Measurements from ENCODE around the gene GABBR1.

Gene GABBR1

GRCh38 chr6:29530671-29531310 lies 102.2 kb downstream of the GABBR1 start:
- no peak overlapping the region for H3K4me3 ChIP-seq (ENCODE audit: low read depth, low read length)
- TF ChIP-seq, protein P1, sequence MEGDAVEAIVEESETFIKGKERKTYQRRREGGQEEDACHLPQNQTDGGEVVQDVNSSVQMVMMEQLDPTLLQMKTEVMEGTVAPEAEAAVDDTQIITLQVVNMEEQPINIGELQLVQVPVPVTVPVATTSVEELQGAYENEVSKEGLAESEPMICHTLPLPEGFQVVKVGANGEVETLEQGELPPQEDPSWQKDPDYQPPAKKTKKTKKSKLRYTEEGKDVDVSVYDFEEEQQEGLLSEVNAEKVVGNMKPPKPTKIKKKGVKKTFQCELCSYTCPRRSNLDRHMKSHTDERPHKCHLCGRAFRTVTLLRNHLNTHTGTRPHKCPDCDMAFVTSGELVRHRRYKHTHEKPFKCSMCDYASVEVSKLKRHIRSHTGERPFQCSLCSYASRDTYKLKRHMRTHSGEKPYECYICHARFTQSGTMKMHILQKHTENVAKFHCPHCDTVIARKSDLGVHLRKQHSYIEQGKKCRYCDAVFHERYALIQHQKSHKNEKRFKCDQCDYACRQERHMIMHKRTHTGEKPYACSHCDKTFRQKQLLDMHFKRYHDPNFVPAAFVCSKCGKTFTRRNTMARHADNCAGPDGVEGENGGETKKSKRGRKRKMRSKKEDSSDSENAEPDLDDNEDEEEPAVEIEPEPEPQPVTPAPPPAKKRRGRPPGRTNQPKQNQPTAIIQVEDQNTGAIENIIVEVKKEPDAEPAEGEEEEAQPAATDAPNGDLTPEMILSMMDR (IDR thresholded peaks at IDR 0.05; ENCODE audit: insufficient read depth, low read depth, low read length, missing control alignments), result no peak
- DNase-seq (ENCODE audit: low read depth), result no peak

GRCh38 chr6:29529956-29530355 lies 103.0 kb downstream of the GABBR1 start:
- DNase-seq (ENCODE audit: low read depth), result no peak
- no peak overlapping the region for H3K4me3 ChIP-seq (ENCODE audit: low read depth, low read length)
- TF ChIP-seq, protein P1 (IDR thresholded peaks at IDR 0.05; ENCODE audit: insufficient read depth, low read depth, low read length, missing control alignments), result no peak

DNA sequence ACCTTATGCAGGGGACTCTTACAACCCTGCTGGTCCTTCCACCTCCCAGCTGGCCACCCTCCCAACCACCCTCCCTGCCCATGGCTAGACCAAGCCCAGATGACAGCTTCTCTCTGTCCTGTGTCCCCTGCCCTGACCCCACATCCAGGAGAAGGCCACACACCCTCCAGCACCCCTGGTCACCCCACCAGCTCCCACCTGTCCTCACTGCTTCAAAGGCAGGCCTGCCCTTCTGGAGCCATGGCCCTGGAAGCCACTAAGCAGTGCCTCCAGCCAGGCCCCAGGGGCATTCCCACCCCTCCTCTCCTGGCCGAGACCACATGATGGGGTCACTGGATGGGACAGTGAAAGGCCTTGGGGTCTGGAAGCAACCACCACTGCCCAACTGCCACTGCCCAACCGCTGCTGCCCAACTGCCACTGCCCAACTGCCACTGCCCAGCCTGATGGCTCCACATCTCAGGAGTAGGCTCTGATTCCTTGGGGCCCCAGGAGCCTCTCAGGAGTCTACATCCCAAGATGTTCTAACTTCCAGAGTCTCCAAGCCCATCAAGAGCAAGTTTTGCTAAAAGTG lies 103.9 kb downstream of the GABBR1 start:
- TF ChIP-seq, protein P1 (IDR thresholded peaks at IDR 0.05; ENCODE audit: insufficient read depth, low read depth, low read length, missing control alignments), result no peak
- H3K4me3 ChIP-seq (ENCODE audit: low read depth, low read length), result no peak overlapping the region
- DNase-seq (ENCODE audit: low read depth), result no peak

GRCh38 chr6:29528300-29528931 lies 104.6 kb downstream of the GABBR1 start:
- TF ChIP-seq, protein P1 (IDR thresholded peaks at IDR 0.05; ENCODE audit: insufficient read depth, low read depth, low read length, missing control alignments), result no peak
- no peak for DNase-seq (ENCODE audit: low read depth)
- no peak overlapping the region for H3K4me3 ChIP-seq (ENCODE audit: low read depth, low read length)

GRCh38 chr6:29527564-29527963 lies 105.4 kb downstream of the GABBR1 start:
- TF ChIP-seq, protein P1 (IDR thresholded peaks at IDR 0.05; ENCODE audit: insufficient read depth, low read depth, low read length, missing control alignments), result no peak
- no peak overlapping the region for H3K4me3 ChIP-seq (ENCODE audit: low read depth, low read length)
- no peak for DNase-seq (ENCODE audit: low read depth)

GRCh38 chr6:29527126-29527525 lies 105.9 kb downstream of the GABBR1 start:
- no peak for DNase-seq (ENCODE audit: low read depth)
- TF ChIP-seq, protein P1 (IDR thresholded peaks at IDR 0.05; ENCODE audit: insufficient read depth, low read depth, low read length, missing control alignments), result no peak
- no peak overlapping the region for H3K4me3 ChIP-seq (ENCODE audit: low read depth, low read length)

All from GM12865 (cell line).